Measurements from ENCODE around the gene MARCHF3.

The MARCHF3 gene

DNA sequence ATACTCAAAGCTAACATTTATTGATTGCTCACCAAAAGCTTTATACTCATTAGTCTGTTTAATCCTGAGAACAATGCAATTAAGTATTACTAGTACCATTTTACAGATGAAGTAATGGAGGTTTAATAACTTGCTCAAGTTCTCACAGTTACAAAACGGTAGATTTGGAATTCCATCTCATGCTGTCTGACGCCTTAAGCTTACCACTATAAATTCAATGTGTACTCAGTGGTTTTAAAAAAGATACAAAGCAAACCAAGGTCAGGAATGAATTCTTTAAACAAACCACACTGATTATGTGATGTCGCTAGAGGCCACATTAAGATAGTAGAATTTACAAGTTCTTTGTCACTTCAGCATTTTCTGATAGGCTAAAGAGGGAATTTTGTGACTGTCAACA lies 44.1 kb upstream of the MARCHF3 start:
- Histone ChIP-seq H3K36me3 (ENCODE audit: control insufficient read depth, insufficient read depth, low read length) (no peaks in the 10 kb centered on the region), H3K9ac (no peak overlapping the region), H3K4me2 (ENCODE audit: low read length) (no peak overlapping the region), H3K9me3 (ENCODE audit: control insufficient read depth, low read length) (no peaks in the 10 kb centered on the region), H2AFZ (no peak overlapping the region), H3K27ac (no peak overlapping the region), H3K4me3 (ENCODE audit: low read depth, low read length) (no peak overlapping the region), H3K4me1 (no peaks in the 10 kb centered on the region), H3K79me2 (no peaks in the 10 kb centered on the region), H3K27me3 (ENCODE audit: control insufficient read depth, insufficient read depth, low read length) (no peaks in the 10 kb centered on the region)
- TF ChIP-seq, protein P1, sequence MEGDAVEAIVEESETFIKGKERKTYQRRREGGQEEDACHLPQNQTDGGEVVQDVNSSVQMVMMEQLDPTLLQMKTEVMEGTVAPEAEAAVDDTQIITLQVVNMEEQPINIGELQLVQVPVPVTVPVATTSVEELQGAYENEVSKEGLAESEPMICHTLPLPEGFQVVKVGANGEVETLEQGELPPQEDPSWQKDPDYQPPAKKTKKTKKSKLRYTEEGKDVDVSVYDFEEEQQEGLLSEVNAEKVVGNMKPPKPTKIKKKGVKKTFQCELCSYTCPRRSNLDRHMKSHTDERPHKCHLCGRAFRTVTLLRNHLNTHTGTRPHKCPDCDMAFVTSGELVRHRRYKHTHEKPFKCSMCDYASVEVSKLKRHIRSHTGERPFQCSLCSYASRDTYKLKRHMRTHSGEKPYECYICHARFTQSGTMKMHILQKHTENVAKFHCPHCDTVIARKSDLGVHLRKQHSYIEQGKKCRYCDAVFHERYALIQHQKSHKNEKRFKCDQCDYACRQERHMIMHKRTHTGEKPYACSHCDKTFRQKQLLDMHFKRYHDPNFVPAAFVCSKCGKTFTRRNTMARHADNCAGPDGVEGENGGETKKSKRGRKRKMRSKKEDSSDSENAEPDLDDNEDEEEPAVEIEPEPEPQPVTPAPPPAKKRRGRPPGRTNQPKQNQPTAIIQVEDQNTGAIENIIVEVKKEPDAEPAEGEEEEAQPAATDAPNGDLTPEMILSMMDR (IDR thresholded peaks at IDR 0.05), result no peak

DNA sequence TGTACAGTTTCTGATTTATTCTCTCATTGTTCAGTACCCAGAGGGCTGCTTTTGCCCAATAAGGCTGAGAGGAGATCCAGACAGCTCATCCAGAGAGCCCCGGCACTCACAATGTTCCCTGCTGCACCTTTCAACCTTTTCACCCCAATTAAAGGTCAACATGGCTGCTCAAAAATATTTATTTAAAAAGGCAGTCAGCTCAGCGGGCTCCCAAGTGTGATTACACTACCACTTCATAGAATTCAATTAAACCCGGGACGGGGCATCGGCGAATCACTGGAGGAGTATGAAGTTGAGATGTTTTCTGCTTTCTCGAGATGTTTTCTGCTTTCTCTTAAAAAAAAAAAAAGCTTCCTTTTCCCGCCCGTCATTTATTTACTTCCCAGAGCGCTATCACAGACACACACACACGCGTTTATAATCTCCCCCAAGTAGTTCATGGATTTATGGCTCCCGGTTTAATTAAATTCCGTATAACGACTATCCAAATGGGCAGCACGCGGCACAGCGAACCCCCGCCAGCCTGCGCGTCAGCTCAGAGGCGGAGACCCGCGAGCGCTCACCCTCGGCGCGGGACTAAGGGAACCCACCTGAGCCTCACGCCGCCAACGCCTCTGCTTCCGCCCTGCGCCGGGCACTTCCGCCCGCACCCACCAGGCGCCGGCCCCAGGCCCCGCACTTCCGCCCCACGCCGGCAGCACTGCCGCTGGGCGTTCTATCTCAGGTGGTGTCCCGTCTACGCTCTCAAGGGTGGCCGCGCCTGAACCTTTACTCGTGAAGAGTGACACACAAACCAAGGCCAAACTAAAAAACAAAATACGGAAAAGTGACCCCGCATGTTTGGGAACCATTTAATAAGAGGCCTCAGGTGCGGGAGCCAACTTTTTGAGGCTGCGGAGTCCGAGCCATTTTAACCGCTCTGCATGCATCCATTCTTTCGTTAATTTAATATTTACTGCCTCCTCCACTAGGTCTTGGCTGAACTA lies 42.8 kb upstream of the MARCHF3 start, which contains the start of gene C5orf63:
TSS of gene C5orf63 (minus strand) at position 642 of the 986 bp plus-strand sequence. CDS start 14,507 bp downstream, outside the sequence.
- Histone ChIP-seq H3K27me3 (ENCODE audit: control insufficient read depth, insufficient read depth, low read length) (no peaks in the 10 kb centered on the region), H3K4me2 (ENCODE audit: low read length) (peak within 1 kb of the TSS; percentile 74), H2AFZ (peak within 1 kb of the TSS; percentile 96), H3K4me1 (no peaks in the 10 kb centered on the region), H3K27ac (peak within 1 kb of the TSS; percentile 55), H3K36me3 (ENCODE audit: control insufficient read depth, insufficient read depth, low read length) (no peaks in the 10 kb centered on the region), H3K79me2 (no peaks in the 10 kb centered on the region), H3K4me3 (ENCODE audit: low read depth, low read length) (peak within 1 kb of the TSS; percentile 75), H3K9ac (no peak within 1 kb of the TSS), H3K9me3 (ENCODE audit: control insufficient read depth, low read length) (no peaks in the 10 kb centered on the region)
- TF ChIP-seq, protein P1 (IDR thresholded peaks at IDR 0.05), result peak; percentile 19

DNA sequence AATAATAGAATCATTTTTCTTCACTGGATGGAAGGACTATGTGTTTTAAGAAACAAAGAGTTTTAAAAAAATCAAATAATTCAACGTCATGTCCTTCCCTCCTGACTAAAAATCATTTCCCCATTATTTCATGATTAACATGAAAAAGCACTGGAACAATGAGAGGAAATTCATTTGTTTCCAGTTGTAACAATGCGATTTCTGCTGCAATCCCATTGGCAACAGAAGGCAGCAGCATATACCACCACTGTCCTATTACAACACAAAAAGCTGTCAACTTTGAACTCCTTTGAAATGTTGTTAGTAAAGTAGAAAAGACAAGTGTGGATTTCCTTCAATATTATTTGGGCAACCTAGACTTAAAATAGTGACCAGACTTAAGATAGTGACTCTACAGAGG lies 39.9 kb upstream of the MARCHF3 start:
- Histone ChIP-seq H3K4me1 (no peaks in the 10 kb centered on the region), H3K36me3 (ENCODE audit: control insufficient read depth, insufficient read depth, low read length) (no peaks in the 10 kb centered on the region), H3K9me3 (ENCODE audit: control insufficient read depth, low read length) (no peaks in the 10 kb centered on the region), H3K4me2 (ENCODE audit: low read length) (no peak overlapping the region), H2AFZ (no peak overlapping the region), H3K27me3 (ENCODE audit: control insufficient read depth, insufficient read depth, low read length) (no peaks in the 10 kb centered on the region), H3K9ac (no peak overlapping the region), H3K27ac (no peak overlapping the region), H3K4me3 (ENCODE audit: low read depth, low read length) (no peak overlapping the region), H3K79me2 (no peaks in the 10 kb centered on the region)
- TF ChIP-seq, protein P1 (IDR thresholded peaks at IDR 0.05), result no peak

DNA sequence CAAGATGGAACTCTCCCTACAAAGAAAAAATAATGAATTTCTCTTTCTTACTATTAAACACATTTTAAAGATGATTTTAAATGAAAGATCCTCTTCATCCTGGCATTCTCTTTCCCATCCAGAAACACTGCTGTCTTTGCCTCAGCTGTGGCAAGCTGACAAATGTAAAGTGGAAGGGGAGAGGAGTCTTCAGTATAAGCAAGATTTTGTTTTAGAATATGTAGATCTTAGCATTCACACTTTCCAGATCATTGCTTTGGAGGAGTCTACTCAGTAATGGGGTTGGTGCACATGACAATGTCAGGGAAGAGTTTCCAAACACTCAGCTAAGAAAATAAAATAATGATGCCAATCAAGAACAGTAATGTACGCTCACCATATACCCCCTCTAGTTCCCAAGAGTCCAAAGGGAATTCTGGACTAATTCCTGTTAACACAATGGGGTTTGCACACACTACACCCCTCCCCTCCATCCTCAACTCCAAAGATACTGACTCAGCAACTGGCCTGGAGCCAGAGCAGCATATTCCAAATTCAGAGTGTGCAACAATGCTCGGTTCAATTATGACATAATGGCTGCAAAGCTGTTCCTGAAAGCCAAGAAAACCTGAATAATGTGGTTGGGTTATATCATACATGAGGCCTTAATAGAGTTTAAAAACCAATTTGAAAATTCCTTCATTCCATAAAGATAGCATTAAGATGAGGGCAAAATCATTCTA lies 38.3 kb upstream of the MARCHF3 start:
- Histone ChIP-seq H3K4me2 (ENCODE audit: low read length) (no peak overlapping the region), H3K27ac (no peak overlapping the region), H2AFZ (no peak overlapping the region), H3K36me3 (ENCODE audit: control insufficient read depth, insufficient read depth, low read length) (no peaks in the 10 kb centered on the region), H3K79me2 (no peaks in the 10 kb centered on the region), H3K9me3 (ENCODE audit: control insufficient read depth, low read length) (no peaks in the 10 kb centered on the region), H3K4me1 (no peaks in the 10 kb centered on the region), H3K27me3 (ENCODE audit: control insufficient read depth, insufficient read depth, low read length) (no peaks in the 10 kb centered on the region), H3K4me3 (ENCODE audit: low read depth, low read length) (no peak overlapping the region), H3K9ac (no peak overlapping the region)
- TF ChIP-seq, protein P1 (IDR thresholded peaks at IDR 0.05), result no peak
